ENCODE results near the gene SOSTDC1.

DNA sequence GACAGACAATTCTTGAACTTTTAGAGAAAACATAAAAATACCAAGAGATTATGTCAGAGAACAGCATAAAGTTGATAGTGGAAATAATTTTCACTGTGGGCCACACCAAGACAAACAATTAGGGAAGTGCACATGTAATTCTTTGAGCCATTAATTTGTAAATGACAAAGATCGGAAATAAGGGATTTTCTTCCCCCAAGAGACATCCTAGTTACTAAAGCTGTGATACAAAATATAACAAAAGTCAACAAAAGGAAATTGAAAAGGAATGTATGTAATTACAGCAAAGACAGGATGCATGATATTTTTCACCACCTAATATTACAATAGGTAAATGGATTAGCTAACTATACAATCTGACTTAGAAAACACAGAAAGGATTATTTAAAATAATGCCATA lies 48.7 kb upstream of the SOSTDC1 start:
- no peak for TF ChIP-seq CTCF (IDR thresholded peaks at IDR 0.05)
- TF ChIP-seq EP300 (IDR thresholded peaks at IDR 0.05) = no peak

Measured in tibial nerve (tissue), 4 donors.